ENCODE data around the gene MYRIP.
"Not testable (repeated sequence)": the region's sequence is repeated elsewhere in the genome, so short reads cannot be mapped to it uniquely, and the experiment has no call there.

Gene MYRIP

GRCh38 chr3:40079847-40080240, 270.4 kb downstream of the MYRIP start:
- no peak for DNase-seq (ENCODE audit: low read depth in 2 of 2)

GRCh38 chr3:40083066-40083465, 273.7 kb downstream of the MYRIP start:
- DNase-seq (ENCODE audit: low read depth in 2 of 2), result no peak

DNA sequence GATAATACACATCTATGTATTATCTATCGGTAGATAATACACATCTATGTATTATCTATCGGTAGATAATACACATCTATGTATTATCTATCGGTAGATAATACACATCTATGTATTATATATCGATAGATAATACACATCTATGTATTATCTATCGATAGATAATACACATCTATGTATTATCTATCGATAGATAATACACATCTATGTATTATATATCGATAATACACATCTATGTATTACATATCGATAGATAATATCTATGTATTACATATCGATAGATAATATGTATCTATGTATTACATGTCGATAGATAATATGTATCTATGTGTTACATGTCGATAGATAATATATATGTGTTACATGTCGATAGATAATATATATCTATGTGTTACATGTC, 275.0 kb downstream of the MYRIP start:
- DNase-seq (ENCODE audit: low read depth in 2 of 2), result not testable (repeated sequence)

- DNase-seq (ENCODE audit: low read depth in 2 of 2), result no peak
These were observed 277.8 kb downstream of the MYRIP start for GRCh38 chr3:40086890-40087883.

- DNase-seq (ENCODE audit: low read depth in 2 of 2), result no peak
These were observed 279.2 kb downstream of the MYRIP start for GRCh38 chr3:40088527-40089170.

DNA sequence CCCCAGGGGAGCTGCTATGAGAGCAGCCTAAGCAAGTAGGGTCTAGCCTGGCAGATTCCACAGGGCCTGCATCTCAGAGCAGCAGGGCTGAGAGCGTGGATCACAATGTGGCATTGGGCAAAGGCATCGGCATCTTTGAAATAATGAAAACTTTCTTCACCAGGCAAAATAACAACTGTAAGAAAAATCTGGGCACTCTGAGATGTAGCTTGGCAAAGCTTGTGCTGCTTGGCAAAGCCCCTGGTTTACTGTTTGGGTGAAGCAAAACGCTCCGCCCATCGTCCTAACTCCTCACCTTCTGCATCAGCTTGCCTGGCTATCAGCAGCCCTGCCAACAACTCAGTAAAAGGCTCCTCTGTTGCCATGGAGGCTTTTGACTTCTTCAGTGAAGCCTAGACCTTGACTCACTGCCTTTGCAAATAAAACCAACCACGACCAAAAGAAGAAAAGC, 287.3 kb downstream of the MYRIP start:
- DNase-seq (ENCODE audit: low read depth in 2 of 2), result no peak

GRCh38 chr3:40097131-40098117, 288.0 kb downstream of the MYRIP start:
- no peak for DNase-seq (ENCODE audit: low read depth in 2 of 2)

GRCh38 chr3:40098261-40098759, 288.9 kb downstream of the MYRIP start:
- DNase-seq (ENCODE audit: low read depth in 2 of 2), result no peak

DNA sequence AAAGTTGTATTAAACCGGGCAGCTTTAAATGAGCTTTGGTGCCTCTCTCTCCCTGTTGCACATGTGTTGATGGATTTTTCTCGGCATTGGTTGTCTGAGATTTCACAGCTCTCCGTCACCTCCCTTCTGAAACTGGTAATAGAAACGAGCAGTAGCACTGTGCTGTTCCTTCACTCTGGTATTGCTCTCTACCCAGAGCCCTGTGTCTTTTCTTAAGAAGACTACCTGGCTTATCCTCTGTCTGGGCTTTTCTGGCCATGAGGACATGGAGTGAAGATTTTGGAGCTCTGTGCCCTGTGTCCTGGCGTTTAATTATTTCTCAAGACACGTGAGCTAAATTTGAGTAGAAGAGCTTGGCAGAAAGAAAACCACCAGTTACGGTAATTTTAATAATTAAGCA, 290.5 kb downstream of the MYRIP start:
- DNase-seq (ENCODE audit: low read depth in 2 of 2), result no peak

GRCh38 chr3:40102182-40102581, 292.8 kb downstream of the MYRIP start:
- no peak for DNase-seq (ENCODE audit: low read depth in 2 of 2)

GRCh38 chr3:40103829-40104228, 294.4 kb downstream of the MYRIP start:
- no peak for DNase-seq (ENCODE audit: low read depth in 2 of 2)

GRCh38 chr3:40104441-40104840, 295.0 kb downstream of the MYRIP start:
- DNase-seq (ENCODE audit: low read depth in 2 of 2), result no peak

DNA sequence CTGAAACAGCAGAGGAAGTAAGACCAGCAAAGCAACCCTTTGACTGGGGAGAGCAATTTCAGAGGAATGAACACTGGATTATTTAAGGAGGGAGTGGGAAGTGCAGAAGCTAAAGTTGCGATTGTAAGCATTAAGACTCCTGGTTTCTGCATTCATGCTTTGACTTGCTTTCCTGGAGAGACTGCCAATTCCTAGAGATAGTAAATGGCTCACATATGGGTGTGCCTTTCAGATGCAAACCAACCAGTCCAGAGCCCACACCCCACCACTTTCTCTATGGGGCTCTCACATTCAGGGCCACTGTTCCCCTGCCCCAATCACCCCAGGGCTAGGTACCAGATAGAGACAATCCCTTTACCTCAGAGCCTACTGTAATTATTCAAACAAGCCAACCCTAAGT, 299.2 kb downstream of the MYRIP start:
- no peak for DNase-seq (ENCODE audit: low read depth in 2 of 2)

DNA sequence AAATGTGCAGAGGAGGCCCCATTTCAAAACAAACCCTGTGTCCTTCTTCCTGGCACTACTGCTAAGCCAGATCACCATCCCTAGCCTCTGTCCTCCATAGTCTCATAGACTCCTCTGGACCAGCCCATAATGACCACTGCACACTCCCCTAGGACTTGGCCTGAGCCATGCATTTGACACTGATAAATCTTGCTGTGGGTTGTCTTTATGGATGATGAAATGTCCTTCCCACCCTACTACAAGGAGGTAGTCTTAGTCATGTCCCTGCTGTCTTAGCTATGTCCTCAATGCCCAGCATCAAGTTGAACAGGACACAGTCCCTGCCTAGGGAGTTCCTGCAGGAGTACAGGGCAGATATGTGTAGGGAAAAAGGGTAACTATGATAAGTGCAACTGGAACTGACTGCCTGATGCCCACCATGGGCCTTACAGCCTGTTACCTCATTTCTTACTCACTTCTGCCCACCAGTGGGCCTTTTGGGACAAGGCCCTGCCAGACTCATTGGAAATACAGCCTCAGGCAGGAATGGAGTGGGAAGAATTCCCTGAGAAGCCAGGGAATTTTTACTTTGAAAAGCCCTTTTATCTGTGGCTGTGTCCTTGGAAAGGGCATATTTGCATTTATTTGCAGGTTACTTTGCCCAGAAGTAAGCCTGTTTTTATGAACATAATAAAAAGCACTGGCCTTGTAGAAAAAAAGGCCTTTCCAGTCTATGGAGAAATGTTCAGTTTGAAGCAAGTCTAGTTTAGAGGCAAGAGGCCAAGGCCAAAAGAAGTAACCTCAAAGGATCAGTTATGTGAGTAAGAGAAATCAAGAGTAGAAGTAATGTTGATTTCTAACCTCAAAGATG, 300.5 kb downstream of the MYRIP start:
- no peak for DNase-seq (ENCODE audit: low read depth in 2 of 2)

DNA sequence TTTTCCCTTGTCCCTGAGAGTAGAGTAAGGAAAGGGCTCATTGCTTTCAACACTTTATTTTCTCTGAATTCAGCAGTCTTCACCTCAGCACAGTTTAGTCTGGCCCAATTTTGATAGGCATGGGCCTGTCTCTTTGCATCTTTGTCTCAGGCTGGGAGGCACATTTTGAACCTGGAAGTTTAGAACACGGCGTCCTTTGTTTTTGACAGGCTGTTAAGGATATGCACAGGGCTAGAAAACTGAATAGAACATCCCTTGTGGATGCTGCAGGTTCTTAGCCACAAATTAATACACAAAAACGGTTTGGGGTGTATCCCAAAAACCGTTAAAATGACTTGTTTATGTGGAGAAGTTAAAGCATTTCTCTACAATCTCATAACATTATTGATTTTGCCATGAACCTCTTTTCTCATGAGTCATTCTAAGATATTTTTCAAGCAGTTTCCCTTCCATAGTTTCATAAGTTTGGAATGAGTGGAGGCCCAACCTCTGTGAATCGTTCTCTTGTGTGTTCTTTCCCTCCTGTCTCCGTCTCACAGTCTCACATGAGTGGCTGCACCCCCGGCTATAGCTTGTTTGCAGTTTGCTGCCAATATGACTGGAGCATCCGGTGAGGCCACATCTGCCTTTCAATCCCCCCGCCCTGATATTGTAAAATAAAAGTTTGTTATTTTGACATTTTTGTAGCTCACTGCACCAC, 307.2 kb downstream of the MYRIP start:
- DNase-seq (ENCODE audit: low read depth in 2 of 2), result peak; percentile 59 to 62

DNA sequence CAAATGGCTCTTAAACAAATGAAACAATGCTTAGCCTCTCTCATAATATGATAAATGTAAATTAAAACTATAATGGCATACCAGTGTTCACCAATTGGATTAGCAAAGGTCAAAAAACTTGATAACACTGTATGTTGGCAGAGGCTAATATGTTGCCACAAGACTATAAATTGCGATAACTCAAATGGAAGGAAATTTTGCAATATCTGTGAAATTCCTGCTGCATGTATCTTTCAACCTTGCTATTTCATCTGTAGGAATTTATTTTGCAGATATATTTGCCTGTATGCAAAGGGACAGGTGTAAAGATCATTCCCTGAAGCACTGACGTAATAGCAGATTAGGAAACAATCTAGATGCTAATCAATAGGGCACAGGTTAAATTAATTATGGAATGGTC, 308.7 kb downstream of the MYRIP start:
- no peak for DNase-seq (ENCODE audit: low read depth in 2 of 2)

GRCh38 chr3:40120067-40120692, 310.8 kb downstream of the MYRIP start:
- DNase-seq (ENCODE audit: low read depth in 2 of 2), result no peak

DNA sequence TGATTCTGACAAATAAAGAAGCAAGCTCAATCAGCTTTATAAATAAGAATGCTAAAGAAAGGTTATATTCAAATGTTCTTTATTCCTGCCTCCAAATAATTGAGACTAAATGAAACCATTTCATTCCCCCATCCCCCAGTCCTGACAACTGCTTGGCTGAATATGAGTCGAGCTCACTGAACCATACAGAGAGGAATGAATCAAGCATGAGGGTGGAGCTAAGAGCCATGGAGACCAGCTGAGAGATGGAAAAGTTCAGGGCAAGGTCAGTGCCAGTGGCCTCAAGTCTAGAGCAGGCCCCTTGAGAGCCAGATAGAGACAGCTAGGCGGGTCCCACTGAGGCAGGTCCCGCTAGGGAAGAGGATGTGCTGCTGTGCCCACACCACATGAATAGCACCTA, 311.4 kb downstream of the MYRIP start:
- no peak for DNase-seq (ENCODE audit: low read depth in 2 of 2)

DNA sequence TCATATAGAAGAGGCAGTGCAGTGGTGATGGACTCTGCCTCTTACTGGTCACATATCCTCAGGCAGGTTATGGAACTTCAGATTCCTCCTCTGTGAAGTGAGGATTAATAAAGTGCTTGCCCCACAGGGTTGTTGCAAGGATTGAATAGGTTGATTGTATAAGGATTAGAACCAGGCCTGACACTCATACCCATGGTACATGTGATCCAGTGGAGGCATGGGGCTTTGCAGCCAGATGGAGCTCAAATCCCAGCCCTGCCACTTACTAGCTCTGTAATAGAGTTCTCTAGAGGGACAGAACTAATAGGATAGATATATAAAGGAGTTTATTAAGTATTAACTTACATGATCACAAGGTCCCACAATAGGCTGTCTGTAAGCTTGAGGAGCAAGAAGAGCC, 315.5 kb downstream of the MYRIP start:
- no peak for DNase-seq (ENCODE audit: low read depth in 2 of 2)

DNA sequence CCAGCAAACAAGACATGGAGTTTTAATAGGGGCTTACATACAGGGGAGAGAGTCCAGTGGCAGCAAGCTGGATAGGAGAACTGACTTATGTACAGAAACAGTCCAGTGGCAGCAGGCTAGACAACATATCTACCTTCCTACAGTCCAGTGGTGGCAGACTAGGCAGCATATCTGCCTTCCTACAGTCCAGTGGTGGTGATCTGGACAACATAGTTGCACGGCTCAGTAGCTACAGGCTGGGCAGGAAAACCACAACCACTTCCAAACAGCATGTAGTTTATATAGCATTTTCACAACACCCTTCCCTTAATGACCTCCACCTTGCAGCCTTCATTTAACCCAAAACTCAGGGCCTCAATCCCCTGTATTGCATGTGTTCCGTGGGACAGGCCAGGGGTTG, 318.8 kb downstream of the MYRIP start:
- DNase-seq (ENCODE audit: low read depth in 2 of 2), result no peak

Data from fibroblast of skin of left biceps (primary cell).